ENCODE results near the gene ARHGEF1.

The ARHGEF1 gene

DNA sequence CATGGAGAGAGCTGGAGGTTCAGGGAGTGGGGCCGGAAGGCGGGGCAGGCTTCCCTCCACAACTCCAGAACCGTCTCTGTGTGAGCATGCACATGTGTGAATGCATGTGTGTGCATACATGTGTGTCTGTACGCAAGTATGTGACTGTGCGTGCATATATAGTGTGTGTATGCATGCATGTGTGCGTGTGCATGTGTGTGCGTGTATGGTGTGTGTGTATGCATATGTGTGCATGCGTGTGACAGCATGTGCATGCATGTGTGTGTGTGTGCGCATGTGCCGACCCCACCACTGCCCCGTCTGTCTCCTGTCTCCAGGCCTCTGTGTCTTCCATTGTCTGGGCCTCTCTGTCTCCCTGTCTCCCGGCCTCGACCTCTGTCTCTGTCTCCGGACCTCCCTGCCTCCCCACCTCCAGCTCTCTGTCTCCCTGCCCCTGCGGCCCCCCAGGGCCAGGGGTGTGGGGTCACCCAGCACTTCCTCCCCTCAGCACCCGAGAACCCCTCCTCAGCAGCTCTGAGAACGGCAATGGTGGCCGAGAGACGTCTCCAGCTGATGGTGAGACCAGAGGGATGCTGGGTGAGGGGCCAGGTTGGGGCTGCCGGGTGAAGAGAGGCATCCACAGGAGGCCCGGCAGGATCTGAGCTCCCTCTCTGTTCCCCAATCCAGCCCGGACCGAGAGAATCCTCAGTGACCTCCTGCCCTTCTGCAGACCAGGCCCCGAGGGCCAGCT, 22.5 kb downstream of the ARHGEF1 start:
- H3K4me3 ChIP-seq (ENCODE audit: control insufficient read depth, low read depth, low read length), result no peak overlapping the region
- TF ChIP-seq, protein P1, sequence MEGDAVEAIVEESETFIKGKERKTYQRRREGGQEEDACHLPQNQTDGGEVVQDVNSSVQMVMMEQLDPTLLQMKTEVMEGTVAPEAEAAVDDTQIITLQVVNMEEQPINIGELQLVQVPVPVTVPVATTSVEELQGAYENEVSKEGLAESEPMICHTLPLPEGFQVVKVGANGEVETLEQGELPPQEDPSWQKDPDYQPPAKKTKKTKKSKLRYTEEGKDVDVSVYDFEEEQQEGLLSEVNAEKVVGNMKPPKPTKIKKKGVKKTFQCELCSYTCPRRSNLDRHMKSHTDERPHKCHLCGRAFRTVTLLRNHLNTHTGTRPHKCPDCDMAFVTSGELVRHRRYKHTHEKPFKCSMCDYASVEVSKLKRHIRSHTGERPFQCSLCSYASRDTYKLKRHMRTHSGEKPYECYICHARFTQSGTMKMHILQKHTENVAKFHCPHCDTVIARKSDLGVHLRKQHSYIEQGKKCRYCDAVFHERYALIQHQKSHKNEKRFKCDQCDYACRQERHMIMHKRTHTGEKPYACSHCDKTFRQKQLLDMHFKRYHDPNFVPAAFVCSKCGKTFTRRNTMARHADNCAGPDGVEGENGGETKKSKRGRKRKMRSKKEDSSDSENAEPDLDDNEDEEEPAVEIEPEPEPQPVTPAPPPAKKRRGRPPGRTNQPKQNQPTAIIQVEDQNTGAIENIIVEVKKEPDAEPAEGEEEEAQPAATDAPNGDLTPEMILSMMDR (IDR thresholded peaks at IDR 0.05; ENCODE audit: control insufficient read depth, insufficient read depth, low read depth, low read length, missing control alignments), result no peak
- no peak for DNase-seq (ENCODE audit: low read depth)

DNA sequence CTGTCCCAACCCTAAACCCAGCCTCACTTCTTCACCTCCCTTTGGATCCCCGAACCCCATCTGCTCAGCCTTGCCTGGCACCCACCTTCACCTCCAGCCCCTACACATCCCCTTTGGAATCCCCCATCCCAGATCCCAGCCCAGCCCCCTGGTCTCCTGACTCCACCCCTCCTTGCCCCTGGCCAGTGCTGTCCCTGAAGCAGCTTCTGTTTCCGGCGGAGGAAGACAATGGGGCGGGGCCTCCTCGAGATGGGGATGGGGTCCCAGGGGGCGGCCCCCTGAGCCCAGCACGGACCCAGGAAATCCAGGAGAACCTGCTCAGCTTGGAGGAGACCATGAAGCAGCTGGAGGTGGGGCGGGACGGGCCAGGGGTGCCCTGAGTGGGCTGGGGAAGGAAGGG, 23.3 kb downstream of the ARHGEF1 start:
- no peak for DNase-seq (ENCODE audit: low read depth)
- H3K4me3 ChIP-seq (ENCODE audit: control insufficient read depth, low read depth, low read length), result no peak overlapping the region
- TF ChIP-seq, protein P1 (IDR thresholded peaks at IDR 0.05; ENCODE audit: control insufficient read depth, insufficient read depth, low read depth, low read length, missing control alignments), result no peak

DNA sequence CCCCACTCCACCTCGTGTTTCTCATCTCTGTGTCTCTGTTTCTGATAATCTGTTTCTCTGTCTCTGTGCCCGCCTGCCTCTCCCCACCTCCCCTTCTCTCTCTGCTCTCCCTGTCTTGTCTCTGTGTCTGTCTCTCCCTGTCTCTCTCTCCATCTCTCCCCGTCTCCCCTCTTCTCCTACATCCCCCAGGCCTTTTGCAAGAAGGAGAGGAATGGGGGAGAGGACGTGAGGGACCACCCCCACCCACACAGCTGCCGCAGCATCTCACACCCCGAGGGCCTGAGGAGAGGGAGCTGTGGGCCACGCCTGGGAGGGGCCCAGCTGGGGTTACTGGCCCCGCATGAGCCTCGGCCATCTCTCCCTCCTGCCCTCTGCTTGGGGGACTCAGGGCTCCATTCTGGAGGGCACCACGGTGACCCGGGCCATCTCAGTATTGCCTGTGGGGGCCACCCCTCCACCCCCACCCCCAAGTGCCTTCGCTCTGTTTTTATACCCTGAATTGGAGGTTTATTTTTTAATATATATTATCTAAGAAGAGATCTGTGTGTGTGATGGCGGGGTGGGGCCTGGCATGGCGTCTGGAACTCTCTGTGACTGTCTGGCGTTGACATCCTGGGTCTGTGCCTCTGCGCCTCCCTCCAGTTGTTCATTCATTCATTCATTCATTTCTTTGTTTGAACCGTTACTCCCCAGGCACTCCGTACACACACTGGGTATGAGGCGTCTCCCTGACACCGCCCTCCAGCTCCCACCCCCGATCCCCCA, 24.1 kb downstream of the ARHGEF1 start:
- no peak overlapping the region for H3K4me3 ChIP-seq (ENCODE audit: control insufficient read depth, low read depth, low read length)
- TF ChIP-seq, protein P1 (IDR thresholded peaks at IDR 0.05; ENCODE audit: control insufficient read depth, insufficient read depth, low read depth, low read length, missing control alignments), result no peak
- no peak for DNase-seq (ENCODE audit: low read depth)

DNA sequence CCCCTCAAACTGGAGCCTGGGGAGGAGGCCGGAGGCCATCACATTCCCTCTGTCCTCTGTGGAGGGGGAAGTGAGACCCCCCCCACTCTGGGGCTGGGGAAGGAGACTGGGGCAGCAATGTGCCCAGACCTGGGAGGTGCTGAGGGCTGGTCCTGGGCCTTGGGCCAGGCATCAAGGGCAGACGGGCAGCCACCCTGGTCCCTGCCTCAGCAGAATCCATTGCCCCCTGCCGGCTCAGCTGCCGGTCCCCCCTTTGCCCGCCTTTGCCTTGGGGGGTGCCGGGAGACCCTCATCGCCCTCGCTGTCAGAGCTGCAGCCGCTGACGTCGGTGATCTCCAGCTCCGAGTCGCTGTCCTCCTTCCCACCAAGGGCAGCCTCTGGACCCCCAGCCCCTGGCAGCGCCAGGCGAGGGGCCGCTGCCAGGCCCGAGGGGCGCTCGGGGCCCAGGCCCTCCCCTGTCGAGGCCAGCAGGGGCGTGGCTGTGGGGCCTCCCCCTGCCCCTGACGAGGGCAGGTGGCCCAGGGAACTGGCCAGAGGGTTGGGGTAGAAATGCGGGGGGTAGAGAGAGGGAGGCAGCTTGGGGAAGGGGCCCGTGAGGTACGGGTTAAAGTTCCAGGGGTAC, 25.1 kb downstream of the ARHGEF1 start:
- no peak for DNase-seq (ENCODE audit: low read depth)
- TF ChIP-seq, protein P1 (IDR thresholded peaks at IDR 0.05; ENCODE audit: control insufficient read depth, insufficient read depth, low read depth, low read length, missing control alignments), result no peak
- no peak overlapping the region for H3K4me3 ChIP-seq (ENCODE audit: control insufficient read depth, low read depth, low read length)

DNA sequence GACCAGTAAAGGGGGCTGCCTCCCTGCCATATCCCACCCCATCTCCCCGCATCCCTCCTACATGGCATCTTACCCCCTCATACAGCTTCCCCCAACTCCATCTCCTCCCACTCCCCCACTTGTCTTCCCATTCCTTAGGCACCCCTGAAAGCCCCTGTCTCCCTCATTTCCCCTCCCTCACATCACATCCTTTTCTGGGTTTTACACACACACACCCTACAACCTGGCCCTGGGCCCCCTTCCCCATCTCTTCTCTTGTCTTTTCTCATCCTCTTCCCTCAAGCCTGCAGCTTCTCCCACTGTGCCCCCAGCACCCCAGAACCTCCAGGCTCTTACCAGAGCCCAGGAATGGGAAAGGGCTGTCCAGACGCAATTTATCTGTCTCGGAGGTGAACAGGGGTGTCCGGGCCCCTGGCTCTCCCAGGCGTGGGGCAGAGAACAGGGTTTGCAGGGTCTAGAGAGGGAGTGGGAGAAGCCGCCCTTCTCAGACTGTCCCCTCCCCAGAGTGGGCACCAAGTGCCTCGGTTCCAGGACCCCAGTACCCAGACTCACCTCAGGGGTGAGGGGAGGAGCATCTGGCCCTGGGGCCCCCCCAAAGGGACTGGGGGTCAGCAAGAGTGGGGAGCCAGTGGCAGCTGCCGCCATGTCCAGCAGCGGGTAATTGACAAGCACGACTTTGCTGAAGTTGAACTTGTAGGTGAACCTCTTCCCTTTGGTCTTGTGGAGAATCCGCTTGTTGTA, 25.9 kb downstream of the ARHGEF1 start:
- TF ChIP-seq, protein P1 (IDR thresholded peaks at IDR 0.05; ENCODE audit: control insufficient read depth, insufficient read depth, low read depth, low read length, missing control alignments), result no peak
- no peak for DNase-seq (ENCODE audit: low read depth)
- no peak overlapping the region for H3K4me3 ChIP-seq (ENCODE audit: control insufficient read depth, low read depth, low read length)

DNA sequence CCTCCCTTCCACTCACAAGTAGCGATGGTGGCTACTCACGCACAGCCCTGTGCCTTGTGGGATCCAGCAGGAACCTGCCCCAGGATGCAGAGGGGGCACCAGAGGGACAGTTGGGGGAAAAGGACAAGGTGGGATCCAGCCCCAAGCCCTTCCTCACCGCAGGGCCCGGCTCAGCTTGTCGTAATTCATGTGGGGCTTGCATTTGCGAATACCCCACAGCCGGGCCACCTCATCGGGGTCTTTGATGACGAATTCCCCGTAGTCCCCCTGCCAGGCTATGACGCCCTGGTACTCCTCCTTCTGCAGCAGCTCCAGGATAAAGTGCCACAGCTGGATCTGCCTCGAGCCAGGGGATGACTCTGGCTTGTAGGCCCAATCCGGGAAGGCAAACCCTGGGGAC, 26.7 kb downstream of the ARHGEF1 start:
- DNase-seq (ENCODE audit: low read depth), result no peak
- H3K4me3 ChIP-seq (ENCODE audit: control insufficient read depth, low read depth, low read length), result no peak overlapping the region

More for the DNA sequence above, 26.7 kb downstream of the ARHGEF1 start:
- TF ChIP-seq, protein P1 (IDR thresholded peaks at IDR 0.05; ENCODE audit: control insufficient read depth, insufficient read depth, low read depth, low read length, missing control alignments), result no peak

Measured in AG09309 (cell line).